ENCODE measurements around the gene ZDHHC4.

The ZDHHC4 gene

DNA sequence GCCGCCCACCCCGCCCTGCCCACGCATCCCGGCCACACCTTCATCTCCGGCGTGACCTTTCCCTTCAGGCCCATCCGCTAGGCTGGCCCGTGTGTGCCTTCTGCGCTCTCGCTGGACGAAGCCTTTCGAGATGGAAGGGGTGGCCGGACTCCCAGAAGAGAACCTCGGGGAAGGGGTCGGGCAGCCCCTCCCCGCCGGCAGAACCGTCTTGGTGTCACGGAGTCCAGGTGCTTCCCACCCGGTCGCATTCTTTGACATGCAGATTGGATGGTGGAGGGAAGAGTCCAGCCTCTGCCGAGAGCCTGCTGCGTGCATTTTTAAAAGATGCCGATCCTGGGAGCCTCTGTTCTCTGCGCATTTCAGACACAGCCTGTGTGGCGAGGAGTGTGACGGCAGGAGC lies 30.8 kb downstream of the ZDHHC4 start:
- DNase-seq: no peak

- no peak for DNase-seq
Measured at GRCh38 chr7:6608794-6609193, 31.5 kb downstream of the ZDHHC4 start.

DNA sequence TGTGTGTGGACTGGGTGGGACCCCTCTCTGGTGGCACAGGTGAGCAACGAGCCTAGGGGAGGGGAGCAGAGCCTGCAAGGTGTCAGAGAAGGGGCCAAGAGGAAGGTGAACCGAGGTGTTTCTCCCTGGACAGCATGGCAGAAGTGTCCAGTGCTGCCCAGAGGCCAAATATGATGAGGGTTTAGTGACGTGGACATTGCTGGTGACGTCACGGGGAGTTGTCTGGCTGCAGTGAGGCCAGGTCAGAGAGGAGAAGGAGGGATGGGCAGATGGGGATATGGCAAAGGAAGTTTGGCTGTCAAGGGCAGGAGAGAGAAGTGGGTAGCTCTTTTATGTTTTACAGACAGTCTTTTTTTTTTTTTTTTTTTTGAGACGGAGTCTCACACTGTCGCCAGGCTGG lies 35.6 kb downstream of the ZDHHC4 start:
- no peak for DNase-seq

GRCh38 chr7:6613706-6614105 lies 36.5 kb downstream of the ZDHHC4 start:
- DNase-seq: no peak

GRCh38 chr7:6614953-6615722 lies 37.9 kb downstream of the ZDHHC4 start, which contains the start of gene ZNF853:
ZNF853 (plus strand) TSS chr7:6615610; CDS start chr7:6616175, 565 bp downstream.
- DNase-seq: peak; percentile 13

DNA sequence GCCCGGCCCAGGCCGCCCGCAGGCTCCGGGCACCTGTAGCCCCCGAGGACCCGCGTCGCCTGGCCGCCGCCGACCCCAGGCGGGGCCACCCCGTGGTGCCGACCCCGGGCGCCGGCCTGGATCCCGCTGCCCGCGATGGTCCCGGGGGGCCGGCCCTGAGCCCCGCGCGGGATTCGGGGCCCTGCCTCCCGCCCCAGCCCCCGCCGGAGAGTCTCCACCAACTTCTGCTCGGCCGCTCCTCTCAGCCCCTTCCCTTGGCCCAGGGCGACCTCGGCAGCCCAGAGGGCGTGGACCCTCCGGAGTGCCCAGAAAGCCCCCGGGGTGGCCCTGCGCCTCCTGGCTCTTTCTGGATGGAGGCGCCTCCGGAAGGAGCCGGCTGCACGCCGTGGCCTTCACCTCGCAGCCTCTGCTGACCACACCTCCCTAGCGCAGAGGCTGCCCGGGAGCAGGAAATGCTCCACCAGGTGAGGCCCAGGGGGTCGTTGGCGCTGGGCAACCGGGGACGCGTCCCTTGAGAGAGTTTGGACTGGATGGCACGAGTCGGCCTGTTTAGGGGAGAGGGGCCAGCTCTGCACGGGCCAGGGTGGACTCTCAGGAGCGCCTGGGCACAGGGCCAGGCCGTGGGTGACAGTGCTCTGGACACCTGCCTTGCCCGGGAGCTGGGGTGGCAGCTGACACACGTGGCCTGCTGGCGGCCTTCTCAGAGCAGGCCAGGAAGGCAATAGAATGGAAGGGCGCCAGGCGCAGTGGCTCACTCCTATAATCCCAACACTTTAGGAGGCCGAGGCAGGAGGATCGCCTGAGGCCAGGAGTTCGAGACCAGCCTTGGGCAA lies 38.7 kb downstream of the ZDHHC4 start:
- DNase-seq: no peak

- DNase-seq: no peak
Measured at GRCh38 chr7:6616854-6617643, 39.8 kb downstream of the ZDHHC4 start.

GRCh38 chr7:6618621-6619020 lies 41.4 kb downstream of the ZDHHC4 start:
- DNase-seq: no peak

- peak; percentile 10 for DNase-seq
Measured at GRCh38 chr7:6619961-6620360, 42.7 kb downstream of the ZDHHC4 start.

DNA sequence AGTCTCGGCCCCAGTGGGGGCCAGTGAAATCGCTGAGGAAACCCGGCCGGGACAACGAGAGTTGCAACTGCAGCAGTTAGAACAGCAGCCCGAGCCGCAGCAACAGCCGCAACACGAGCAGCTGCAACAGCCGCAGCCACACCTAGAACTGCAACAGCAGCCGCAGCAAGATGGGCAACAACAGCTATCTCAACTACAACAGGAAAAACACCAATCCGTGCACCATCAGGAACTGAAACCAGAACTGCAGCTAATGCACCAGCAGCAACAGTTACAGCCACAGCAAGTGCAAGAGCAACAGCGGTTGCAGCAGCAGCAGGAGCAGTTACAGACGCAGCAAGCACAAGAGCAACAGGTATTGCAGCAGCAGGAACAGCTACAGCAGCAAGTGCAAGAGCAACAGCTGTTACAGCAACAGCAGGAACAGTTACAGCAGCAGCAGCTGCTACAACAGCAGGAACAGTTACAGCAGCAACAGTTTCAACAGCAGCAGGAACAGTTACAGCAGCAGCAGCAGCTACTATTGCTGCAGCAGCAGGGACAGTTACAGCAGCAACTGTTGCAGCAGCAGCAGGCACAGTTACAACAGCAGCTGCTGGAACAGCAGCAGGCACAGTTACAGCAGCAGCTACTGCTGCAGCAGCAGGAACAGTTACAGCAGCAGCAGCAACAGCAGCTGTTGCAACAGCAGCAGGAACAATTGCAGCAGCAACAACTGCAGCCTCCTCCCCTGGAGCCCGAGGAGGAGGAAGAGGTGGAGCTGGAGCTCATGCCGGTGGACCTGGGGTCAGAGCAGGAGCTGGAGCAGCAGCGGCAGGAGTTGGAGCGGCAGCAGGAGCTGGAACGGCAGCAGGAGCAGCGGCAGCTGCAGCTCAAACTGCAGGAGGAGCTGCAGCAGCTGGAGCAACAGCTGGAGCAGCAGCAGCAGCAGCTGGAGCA lies 44.2 kb downstream of the ZDHHC4 start:
- DNase-seq: peak; percentile 27

- no peak for DNase-seq
Measured at GRCh38 chr7:6622134-6622710, 45.0 kb downstream of the ZDHHC4 start.

GRCh38 chr7:6623589-6624245 lies 46.5 kb downstream of the ZDHHC4 start:
- peak; percentile 48 for DNase-seq

DNA sequence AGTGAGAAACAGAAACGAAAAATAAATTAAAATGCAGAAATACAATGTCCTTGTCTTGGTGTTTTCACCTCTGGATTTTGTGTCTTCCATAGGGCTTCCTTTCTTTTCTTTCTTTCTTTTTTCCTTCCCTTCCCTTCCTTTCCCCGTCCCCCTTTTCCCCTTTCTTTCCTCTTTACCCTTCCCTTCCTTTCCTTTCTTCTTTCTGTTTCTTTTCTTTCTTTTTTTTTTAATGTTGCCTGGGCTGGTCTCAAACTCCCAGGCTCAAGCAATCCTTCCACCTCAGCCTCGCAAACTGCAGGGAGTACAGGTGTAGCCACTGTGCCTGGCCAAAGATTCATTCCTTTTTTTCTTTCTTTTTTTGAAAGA lies 47.0 kb downstream of the ZDHHC4 start:
- no peak for DNase-seq

GRCh38 chr7:6628045-6628444 lies 50.8 kb downstream of the ZDHHC4 start:
- no peak for DNase-seq

DNA sequence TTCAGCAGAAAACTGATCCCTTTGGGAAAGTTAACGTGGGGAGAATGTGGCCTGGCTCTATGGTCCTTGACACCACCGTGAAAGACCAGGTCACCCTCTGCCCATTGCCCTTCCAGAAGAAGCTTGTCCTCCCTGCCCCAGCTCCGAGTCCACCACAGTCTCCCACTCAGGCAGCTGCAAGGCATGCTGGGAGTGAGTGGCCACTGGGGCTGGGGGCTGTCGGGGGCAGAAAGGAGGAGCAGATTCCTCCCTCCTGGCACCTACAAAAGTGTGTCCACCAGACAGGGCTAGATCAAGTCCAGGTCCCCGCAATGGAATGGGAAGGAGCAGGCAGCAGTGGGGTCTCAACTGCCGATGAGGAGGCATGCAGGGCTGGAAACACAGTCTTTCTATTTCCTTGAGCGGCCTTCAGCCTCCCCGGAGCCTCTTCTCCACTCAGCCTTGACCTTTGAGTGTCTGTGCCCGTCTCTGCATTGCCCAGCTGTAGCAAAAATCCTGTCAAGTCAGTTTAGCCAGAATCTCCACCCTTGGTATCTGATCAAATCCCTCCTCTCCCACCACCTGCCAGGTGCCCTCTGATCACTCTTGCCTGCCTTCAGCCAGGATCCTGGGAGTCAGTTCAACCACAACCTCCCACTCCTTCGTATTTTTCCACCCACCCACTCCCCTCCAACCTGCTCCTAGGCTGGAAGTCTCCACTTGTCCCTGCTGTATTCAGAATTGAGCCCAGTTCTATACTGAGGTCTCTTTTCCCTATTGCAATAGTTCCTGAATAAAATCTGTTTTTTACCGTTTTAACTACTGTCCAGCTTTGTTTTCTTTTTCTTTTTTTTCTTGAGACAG lies 53.0 kb downstream of the ZDHHC4 start:
- no peak for DNase-seq

DNA sequence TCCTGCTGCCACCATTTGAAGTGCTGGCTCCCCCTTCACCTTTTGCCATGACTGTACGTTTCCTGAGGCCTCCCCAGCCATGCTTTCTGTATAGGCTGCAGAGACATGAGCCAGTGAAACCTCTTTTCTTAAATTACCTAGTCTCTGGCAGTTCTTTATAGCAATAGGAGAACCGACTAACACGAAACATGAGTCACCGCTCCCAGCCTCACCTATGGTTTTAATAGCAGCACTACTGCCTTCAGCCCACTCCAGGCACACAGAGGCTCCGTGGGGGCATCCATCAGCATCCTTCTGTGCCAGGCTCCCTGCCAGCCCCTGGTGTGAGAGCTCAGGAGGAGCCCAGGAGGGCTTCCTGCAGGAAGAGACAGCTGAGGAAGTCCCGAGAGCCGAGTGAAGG lies 54.4 kb downstream of the ZDHHC4 start:
- no peak for DNase-seq

- no peak for DNase-seq
Measured at GRCh38 chr7:6634021-6634420, 56.8 kb downstream of the ZDHHC4 start.

DNA sequence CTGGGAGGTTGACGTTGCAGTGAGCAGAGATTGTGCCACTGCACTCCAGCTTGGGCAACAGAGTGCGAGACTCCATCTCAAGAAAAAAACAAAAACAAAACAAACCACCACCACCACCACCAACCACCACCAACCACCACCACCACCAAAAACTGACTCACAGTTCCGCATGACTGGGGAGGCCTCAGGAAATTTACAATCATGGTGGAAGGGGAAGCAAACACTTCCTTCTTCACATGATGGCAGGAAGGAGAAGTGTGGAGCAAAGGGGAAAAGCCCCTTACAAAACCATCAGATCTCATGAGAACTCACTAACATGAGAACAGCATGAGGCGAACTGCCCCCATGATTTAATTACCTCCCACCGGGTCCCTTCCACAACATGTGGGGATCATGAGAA lies 57.7 kb downstream of the ZDHHC4 start:
- peak; percentile 18 for DNase-seq

GRCh38 chr7:6636741-6637543 lies 59.7 kb downstream of the ZDHHC4 start, which contains the start of gene ZNF316:
ZNF316 (plus strand) TSS chr7:6637318; CDS start chr7:6642410, 5,092 bp downstream.
- DNase-seq: peak; percentile 65
